AG09309 (cell line): ENCODE measurements around the gene GNB1.
A peak's percentile ranks its signal among the peaks of the same experiment; 100 is the strongest.

ENCODE experiments used
- DNase-seq: peaks from one replicate; pipeline ENCODE4 v3.0.0-alpha.2; 2010; ENCODE audit warnings: low read depth
- H3K4me3 ChIP-seq: 2 replicates; pipeline ENCODE4 v1.5.1; 2011; ENCODE audit warnings: mild to moderate bottlenecking, low read depth, low read length, moderate library complexity; ENCODE audit not compliant: control insufficient read depth
- CTCF ChIP-seq: IDR thresholded peaks from 2 replicates; pipeline ENCODE4 v1.5.1; 2011; ENCODE audit warnings: mild to moderate bottlenecking, low read depth, low read length, inconsistent platforms; ENCODE audit not compliant: insufficient read depth, control insufficient read depth; ENCODE audit errors: missing control alignments

GNB1 gene

GRCh38 chr1:1914971-1915692 is 24.2 kb upstream of the GNB1 start, which contains the start of gene CALML6:
Gene CALML6 (plus strand): TSS chr1:1915260. CDS start chr1:1915281, 21 bp downstream.
- H3K4me3 ChIP-seq = no peak within 1 kb of the TSS
- no peak for DNase-seq
- no peak for TF ChIP-seq CTCF

GRCh38 chr1:1914101-1914970 is 23.4 kb upstream of the GNB1 start:
- no peak for TF ChIP-seq CTCF

GRCh38 chr1:1911350-1912041 is 20.6 kb upstream of the GNB1 start:
- H3K4me3 ChIP-seq = no peak overlapping the region
- DNase-seq = no peak
- TF ChIP-seq CTCF = no peak

More at GRCh38 chr1:1914101-1914970, 23.4 kb upstream of the GNB1 start:
- no peak for DNase-seq
- no peak overlapping the region for H3K4me3 ChIP-seq

GRCh38 chr1:1910651-1911331 is 19.9 kb upstream of the GNB1 start:
- no peak for DNase-seq
- H3K4me3 ChIP-seq = no peak overlapping the region
- no peak for TF ChIP-seq CTCF

GRCh38 chr1:1910033-1910465 is 19.2 kb upstream of the GNB1 start:
- peak overlapping the region; percentile 59 for H3K4me3 ChIP-seq

More at GRCh38 chr1:1910033-1910465, 19.2 kb upstream of the GNB1 start:
- no peak for DNase-seq
- TF ChIP-seq CTCF = no peak
